GM12891 (cell line): Measurements from ENCODE around the gene CLEC18B.
"Not testable (repeated sequence)": the region's sequence is repeated elsewhere in the genome, so short reads cannot be mapped to it uniquely, and the experiment has no call there.

Experiments used
- DNase-seq: peaks from one replicate; pipeline ENCODE4 v3.0.0; 2011; ENCODE audit warnings: low spot score; ENCODE audit not compliant: insufficient read length
- FAIRE-seq: peaks from 2 replicates; lab custom pipeline; 2011; peaks lifted over from hg19 to GRCh38; lab: Jason Lieb, UNC

Gene CLEC18B

GRCh38 chr16:74410981-74411380, 10.3 kb downstream of the CLEC18B start:
- not testable (repeated sequence) for FAIRE-seq, DNase-seq

GRCh38 chr16:74410057-74410957, 11.0 kb downstream of the CLEC18B start:
- DNase-seq, FAIRE-seq: not testable (repeated sequence)

- not testable (repeated sequence) for DNase-seq, FAIRE-seq
Measured at GRCh38 chr16:74409185-74409981, 11.9 kb downstream of the CLEC18B start.

GRCh38 chr16:74407362-74407705, 13.9 kb downstream of the CLEC18B start:
- not testable (repeated sequence) for FAIRE-seq, DNase-seq

- DNase-seq, FAIRE-seq: not testable (repeated sequence)
Measured at GRCh38 chr16:74406600-74407361, 14.5 kb downstream of the CLEC18B start.

- DNase-seq, FAIRE-seq: not testable (repeated sequence)
Measured at GRCh38 chr16:74404148-74404933, 16.9 kb downstream of the CLEC18B start.

GRCh38 chr16:74400238-74400637, 21.0 kb downstream of the CLEC18B start:
- not testable (repeated sequence) for DNase-seq, FAIRE-seq

- not testable (repeated sequence) for DNase-seq, FAIRE-seq
Measured at GRCh38 chr16:74398212-74398895, 22.9 kb downstream of the CLEC18B start.

- DNase-seq, FAIRE-seq: not testable (repeated sequence)
Measured at GRCh38 chr16:74396521-74397017, 24.7 kb downstream of the CLEC18B start.

GRCh38 chr16:74394604-74395003, 26.7 kb downstream of the CLEC18B start:
- not testable (repeated sequence) for FAIRE-seq, DNase-seq

GRCh38 chr16:74394131-74394530, 27.1 kb downstream of the CLEC18B start:
- DNase-seq, FAIRE-seq: not testable (repeated sequence)

GRCh38 chr16:74391454-74392050, 29.7 kb downstream of the CLEC18B start:
- not testable (repeated sequence) for FAIRE-seq, DNase-seq

- DNase-seq, FAIRE-seq: not testable (repeated sequence)
Measured at GRCh38 chr16:74382339-74383034, 38.8 kb downstream of the CLEC18B start.

- not testable (repeated sequence) for FAIRE-seq
Measured at GRCh38 chr16:74373847-74374184, 47.5 kb downstream of the CLEC18B start.

More at GRCh38 chr16:74373847-74374184, 47.5 kb downstream of the CLEC18B start:
- not testable (repeated sequence) for DNase-seq
